Keratinocyte (primary cell): ENCODE data around the gene CLEC17A.

ENCODE experiments used
- CTCF ChIP-seq, 3 experiments: IDR thresholded peaks in 1 of 3; conservative IDR thresholded peaks in 1 of 3; optimal IDR thresholded peaks in 1 of 3; 2 replicates in 2 of 3; 3 replicates in 1 of 3; pipeline versions ENCODE3 to v1.5.1; 2011; ENCODE audit warnings: low read length in 3 of 3, mild to moderate bottlenecking in 3 of 3, moderate library complexity in 2 of 3, control low read depth in 1 of 3, inconsistent platforms in 1 of 3; ENCODE audit not compliant: insufficient read depth in 2 of 3; ENCODE audit errors: extremely low read depth in 1 of 3
- EZH2 ChIP-seq: IDR thresholded peaks from one replicate; pipeline ENCODE4 v1.6.1; 2012; ENCODE audit warnings: inconsistent platforms, mild to moderate bottlenecking, low read length, moderate library complexity

GRCh38 chr19:14561847-14562351 lies 21.0 kb upstream of the CLEC17A start:
- no peak for TF ChIP-seq CTCF (optimal IDR thresholded peaks at IDR 0.05 in 1 of 3, IDR thresholded peaks at IDR 0.05 in 1 of 3, conservative IDR thresholded peaks at IDR 0.05 in 1 of 3; ENCODE audit: extremely low read depth in 1 of 3, insufficient read depth in 2 of 3, low read length in 3 of 3)
- TF ChIP-seq EZH2 = no peak
